OCI-LY7 (cell line): Measurements from ENCODE around the gene KMT2B. TPM values are rescaled to one million over a fixed set of nuclear protein-coding genes. Genes with fewer than 3 reads are reported as not detected.

Source experiments
- BruUV-seq: library from RNA; stranded (reverse); fragments of 400-500 nt; replicated peaks from 2 replicates; lab custom pipeline; 2021; lab: Mats Ljungman, UMichigan
- CTCF ChIA-PET: fragments of 300-600 bp; sonication (Branson Sonifier 250); formaldehyde crosslinking; loops from one replicate; lab custom pipeline; 2022; ENCODE audit warnings: antibody characterized with exemption; ENCODE audit not compliant: unreplicated experiment; lab: Charles Lee
- POLR2A ChIA-PET: fragments of 300-600 bp; sonication (Branson Sonifier 250); formaldehyde crosslinking; loops from one replicate; lab custom pipeline; 2022; ENCODE audit warnings: antibody characterized with exemption; lab: Charles Lee
- DNase-seq: peaks from one replicate; pipeline ENCODE4 v3.0.0-alpha.2; 2015; ENCODE audit warnings: low spot score
- H2AFZ ChIP-seq: fragments of 200-600 bp; sonication (generic), shearing (Covaris generic); 2 replicates; pipeline ENCODE4 v1.6.1; 2014; ENCODE audit warnings: mild to moderate bottlenecking, antibody characterized with exemption, low read length, moderate library complexity
- H3K27ac ChIP-seq: fragments of 200-600 bp; sonication (generic); 2 replicates; pipeline ENCODE4 v1.5.1; 2014; ENCODE audit warnings: mixed run types, low read depth, mild to moderate bottlenecking, moderate library complexity, low read length, inconsistent platforms; ENCODE audit not compliant: poor library complexity, severe bottlenecking
- H3K36me3 ChIP-seq: fragments of 200-600 bp; sonication (generic); 2 replicates; pipeline ENCODE4 v1.6.1; 2014; ENCODE audit warnings: mild to moderate bottlenecking, antibody characterized with exemption, low read length, moderate library complexity, mixed read lengths; ENCODE audit not compliant: insufficient read depth
- H3K4me1 ChIP-seq: fragments of 200-600 bp; sonication (generic); 2 replicates; pipeline ENCODE4 v1.5.1; 2014; ENCODE audit warnings: mild to moderate bottlenecking, low read length; ENCODE audit not compliant: insufficient read depth, poor library complexity, severe bottlenecking
- H3K4me2 ChIP-seq: fragments of 200-600 bp; sonication (generic); 2 replicates; pipeline ENCODE4 v1.6.1; 2014; ENCODE audit warnings: mild to moderate bottlenecking, low read length
- H3K4me3 ChIP-seq: fragments of 200-600 bp; sonication (generic); 2 replicates; pipeline ENCODE4 v1.5.1; 2014; ENCODE audit warnings: mild to moderate bottlenecking, low read depth, low read length; ENCODE audit not compliant: poor library complexity, severe bottlenecking
- H3K79me2 ChIP-seq: fragments of 200-600 bp; sonication (generic); 2 replicates; pipeline ENCODE4 v1.6.1; 2016; ENCODE audit warnings: low read depth, mild to moderate bottlenecking, low read length, moderate library complexity, mixed read lengths; ENCODE audit not compliant: insufficient read depth
- H3K9me2 ChIP-seq: fragments of 200-600 bp; sonication (generic); 2 replicates; pipeline ENCODE4 v1.6.1; 2016; ENCODE audit warnings: mild to moderate bottlenecking, low read length, mixed read lengths; ENCODE audit not compliant: insufficient read depth
- H3K9me3 ChIP-seq: fragments of 200-600 bp; sonication (generic); 2 replicates; pipeline ENCODE4 v1.6.1; 2014; ENCODE audit warnings: mild to moderate bottlenecking, mixed run types, low read length, mixed read lengths
- H4K20me1 ChIP-seq: fragments of 200-600 bp; sonication (generic); 2 replicates; pipeline ENCODE4 v1.6.1; 2014; ENCODE audit warnings: mild to moderate bottlenecking, antibody characterized with exemption, low read length, moderate library complexity, mixed read lengths; ENCODE audit not compliant: insufficient read depth
- CTCF ChIP-seq: fragments of 200-600 bp; sonication (generic); conservative IDR thresholded peaks from 2 replicates; pipeline ENCODE4 v1.5.1; 2014; ENCODE audit warnings: mild to moderate bottlenecking, antibody characterized with exemption, low read length, moderate library complexity, mixed read lengths
- EZH2phosphoT487 ChIP-seq: fragments of 200-600 bp; sonication (generic); IDR thresholded peaks from 2 replicates; pipeline ENCODE4 v1.6.1; 2018; ENCODE audit warnings: low read depth, borderline replicate concordance, mild to moderate bottlenecking, mixed run types, antibody characterized with exemption, low read length, moderate library complexity, mixed read lengths
- intact Hi-C: fragments of 100-400 bp; cut with micrococcal nuclease; formaldehyde crosslinking; loops from one replicate; pipeline ENCODE4 v1.10.0; 2022; ENCODE audit not compliant: unreplicated experiment
- total RNA-seq, 2 experiments: library from RNA; depleted of rRNA in 1 of 2; stranded (reverse); fragments of >200 nt in 1 of 2; shearing (Covaris generic) in 1 of 2; gene quantifications; 2 replicates each; pipeline ENCODE4 v1.2.3, GENCODE V29; 2014 to 2022

KMT2B gene
- total RNA-seq, 2 experiments from 2014 or later, result 25.2 to 56.2 TPM

GRCh38 chr19:35669974-35670373 is 47.8 kb upstream of the KMT2B start:
- CTCF ChIA-PET, result no interaction called here

DNA sequence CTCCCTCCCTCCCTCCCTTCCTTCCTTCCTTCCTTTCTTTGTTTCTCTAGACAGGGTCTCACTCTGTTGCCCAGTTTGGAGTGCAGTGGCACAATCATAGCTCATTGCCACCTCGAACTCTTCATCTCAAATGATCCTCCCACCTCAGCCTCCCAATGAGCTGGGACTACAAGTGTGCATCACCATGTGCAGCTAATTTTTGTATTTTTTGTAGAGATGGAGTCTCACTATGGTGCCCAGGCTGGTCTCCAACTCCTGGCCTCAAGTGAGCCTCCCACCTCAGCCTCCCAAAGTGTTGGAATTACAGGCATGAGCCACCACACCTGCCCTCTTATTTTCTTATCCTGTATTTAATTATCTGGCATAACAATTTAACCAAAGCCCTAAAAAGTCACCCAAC is 47.1 kb upstream of the KMT2B start:
- intact Hi-C loops, result no loop called here
- POLR2A ChIA-PET, result no interaction called here
- CTCF ChIA-PET, result no interaction called here

More at GRCh38 chr19:35669974-35670373, 47.8 kb upstream of the KMT2B start:
- Histone ChIP-seq H3K27ac (no peak overlapping the region), H3K9me3 (no peaks in the 10 kb centered on the region), H3K9me2 (no peaks in the 10 kb centered on the region), H3K79me2 (no peaks in the 10 kb centered on the region), H3K4me3 (no peak overlapping the region), H3K4me2 (no peak overlapping the region), H3K36me3 (no peaks in the 10 kb centered on the region), H3K4me1 (no peaks in the 10 kb centered on the region), H4K20me1 (no peaks in the 10 kb centered on the region), H2AFZ (no peak overlapping the region)
- no peak for DNase-seq
- intact Hi-C loops, result no loop called here
- POLR2A ChIA-PET, result no interaction called here
- BruUV-seq, result no TSS peak
- TF ChIP-seq EZH2phosphoT487 (no peak), CTCF (no peak)

More for the DNA sequence above, 47.1 kb upstream of the KMT2B start:
- Histone ChIP-seq H2AFZ (no peak overlapping the region), H3K27ac (no peak overlapping the region), H4K20me1 (no peaks in the 10 kb centered on the region), H3K9me3 (no peaks in the 10 kb centered on the region), H3K79me2 (no peaks in the 10 kb centered on the region), H3K4me1 (no peaks in the 10 kb centered on the region), H3K9me2 (no peaks in the 10 kb centered on the region), H3K36me3 (no peaks in the 10 kb centered on the region), H3K4me2 (no peak overlapping the region), H3K4me3 (no peak overlapping the region)
- DNase-seq, result no peak
- BruUV-seq, result no TSS peak
- TF ChIP-seq CTCF, result no peak
- no peak for TF ChIP-seq EZH2phosphoT487
